Measurements from ENCODE around the gene NUP43. TPM values are rescaled to one million over a fixed set of nuclear protein-coding genes. Genes with fewer than 3 reads are reported as not detected.

Gene NUP43
- total RNA-seq, 1 experiment from 2014 or later: 64.2 TPM

- no TSS peak for BruUV-seq (replicated peaks)
- no peak for DNase-seq
- intact Hi-C loops (cut with micrococcal nuclease; ENCODE audit: unreplicated experiment): no loop called here
- Mint-ChIP-seq H3K36me3 (ENCODE audit: insufficient read depth, unreplicated experiment) (peaks cover 48% of the 10 kb centered on the region), H3K4me3 (ENCODE audit: unreplicated experiment) (no peak overlapping the region), H3K27me3 (ENCODE audit: insufficient read depth, unreplicated experiment) (no peaks in the 10 kb centered on the region), H3K27ac (ENCODE audit: unreplicated experiment) (no peak overlapping the region), H3K9me3 (ENCODE audit: unreplicated experiment) (no peaks in the 10 kb centered on the region), H3K4me1 (ENCODE audit: low read depth, unreplicated experiment) (peaks cover 6% of the 10 kb centered on the region)
- no peaks in the 10 kb centered on the region; the same call in 1 of the 2 replicates for H3K36me3 ChIP-seq (ENCODE audit: control insufficient read depth, insufficient read depth, low read length)
- H3K9me3 ChIP-seq: no peaks in the 10 kb centered on the region
- POLR2A ChIA-PET: no interaction called here
- CTCF ChIA-PET: no interaction called here
- TF ChIP-seq CTCF (IDR thresholded peaks at IDR 0.05; ENCODE audit: insufficient read depth in 1 of 2, low read depth in 1 of 2, low read length in 1 of 2, severe bottlenecking in 1 of 2, unreplicated experiment in 1 of 2): no peak
- H3K4me1 ChIP-seq: no peaks in the 10 kb centered on the region; the same call in 1 of the 2 replicates
- H3K27me3 ChIP-seq (replicated peaks; ENCODE audit: control insufficient read depth, insufficient read depth, low read length): no peaks in the 10 kb centered on the region
- H3K4me3 ChIP-seq (ENCODE audit: low read depth, low read length): no peak overlapping the region
Observed at GRCh38 chr6:149781715-149782114, 35.4 kb upstream of the NUP43 start.

GRCh38 chr6:149779644-149779963 is 33.3 kb upstream of the NUP43 start:
- no peaks in the 10 kb centered on the region; the same call in 1 of the 2 replicates for H3K4me1 ChIP-seq
- Mint-ChIP-seq H3K27me3 (ENCODE audit: insufficient read depth, unreplicated experiment) (no peaks in the 10 kb centered on the region), H3K4me3 (ENCODE audit: unreplicated experiment) (no peak overlapping the region), H3K4me1 (ENCODE audit: low read depth, unreplicated experiment) (peaks cover 6% of the 10 kb centered on the region), H3K9me3 (ENCODE audit: unreplicated experiment) (no peaks in the 10 kb centered on the region), H3K27ac (ENCODE audit: unreplicated experiment) (no peak overlapping the region), H3K36me3 (ENCODE audit: insufficient read depth, unreplicated experiment) (peaks cover 61% of the 10 kb centered on the region)
- CTCF ChIA-PET: no interaction called here
- DNase-seq: no peak
- TF ChIP-seq CTCF (IDR thresholded peaks at IDR 0.05; ENCODE audit: insufficient read depth in 1 of 2, low read depth in 1 of 2, low read length in 1 of 2, severe bottlenecking in 1 of 2, unreplicated experiment in 1 of 2): no peak
- no peaks in the 10 kb centered on the region; the same call in 1 of the 2 replicates for H3K36me3 ChIP-seq (ENCODE audit: control insufficient read depth, insufficient read depth, low read length)
- no peaks in the 10 kb centered on the region for H3K27me3 ChIP-seq (replicated peaks; ENCODE audit: control insufficient read depth, insufficient read depth, low read length)
- H3K4me3 ChIP-seq (ENCODE audit: low read depth, low read length): no peak overlapping the region
- no peaks in the 10 kb centered on the region for H3K9me3 ChIP-seq
- POLR2A ChIA-PET: no interaction called here
- no TSS peak for BruUV-seq (replicated peaks)
- intact Hi-C loops (cut with micrococcal nuclease; ENCODE audit: unreplicated experiment): no loop called here

GRCh38 chr6:149777624-149778023 is 31.3 kb upstream of the NUP43 start:
- DNase-seq: no peak
- H3K4me1 Mint-ChIP-seq (ENCODE audit: low read depth, unreplicated experiment): peaks cover 6% of the 10 kb centered on the region
- TF ChIP-seq CTCF (IDR thresholded peaks at IDR 0.05; ENCODE audit: insufficient read depth in 1 of 2, low read depth in 1 of 2, low read length in 1 of 2, severe bottlenecking in 1 of 2, unreplicated experiment in 1 of 2): no peak
- no peak overlapping the region for H3K4me3 Mint-ChIP-seq (ENCODE audit: unreplicated experiment)
- intact Hi-C loops (cut with micrococcal nuclease; ENCODE audit: unreplicated experiment): no loop called here
- no peaks in the 10 kb centered on the region for H3K27me3 Mint-ChIP-seq (ENCODE audit: insufficient read depth, unreplicated experiment)
- no peaks in the 10 kb centered on the region for H3K9me3 Mint-ChIP-seq (ENCODE audit: unreplicated experiment)
- H3K36me3 ChIP-seq (ENCODE audit: control insufficient read depth, insufficient read depth, low read length): no peaks in the 10 kb centered on the region
- H3K4me1 ChIP-seq: no peaks in the 10 kb centered on the region; the same call in 1 of the 2 replicates
- no TSS peak for BruUV-seq (replicated peaks)
- H3K4me3 ChIP-seq (ENCODE audit: low read depth, low read length): no peak overlapping the region
- CTCF ChIA-PET: no interaction called here
- POLR2A ChIA-PET: no interaction called here
- H3K36me3 Mint-ChIP-seq (ENCODE audit: insufficient read depth, unreplicated experiment): peaks cover 52% of the 10 kb centered on the region
- H3K9me3 ChIP-seq: no peaks in the 10 kb centered on the region; the same call in 1 of the 2 replicates
- H3K27me3 ChIP-seq (replicated peaks; ENCODE audit: control insufficient read depth, insufficient read depth, low read length): no peaks in the 10 kb centered on the region
- no peak overlapping the region for H3K27ac Mint-ChIP-seq (ENCODE audit: unreplicated experiment)

Measured in Caco-2 (cell line).